Measurements from ENCODE around the gene MAN1B1. TPM values are rescaled to one million over a fixed set of nuclear protein-coding genes. Genes with fewer than 3 reads are reported as not detected.

MAN1B1 gene
- total and polyA plus RNA-seq, 2 donors (not counting 3 experiments of a cell fraction or from before 2014, with no cell fraction given), result 75.3 to 83.3 TPM

DNA sequence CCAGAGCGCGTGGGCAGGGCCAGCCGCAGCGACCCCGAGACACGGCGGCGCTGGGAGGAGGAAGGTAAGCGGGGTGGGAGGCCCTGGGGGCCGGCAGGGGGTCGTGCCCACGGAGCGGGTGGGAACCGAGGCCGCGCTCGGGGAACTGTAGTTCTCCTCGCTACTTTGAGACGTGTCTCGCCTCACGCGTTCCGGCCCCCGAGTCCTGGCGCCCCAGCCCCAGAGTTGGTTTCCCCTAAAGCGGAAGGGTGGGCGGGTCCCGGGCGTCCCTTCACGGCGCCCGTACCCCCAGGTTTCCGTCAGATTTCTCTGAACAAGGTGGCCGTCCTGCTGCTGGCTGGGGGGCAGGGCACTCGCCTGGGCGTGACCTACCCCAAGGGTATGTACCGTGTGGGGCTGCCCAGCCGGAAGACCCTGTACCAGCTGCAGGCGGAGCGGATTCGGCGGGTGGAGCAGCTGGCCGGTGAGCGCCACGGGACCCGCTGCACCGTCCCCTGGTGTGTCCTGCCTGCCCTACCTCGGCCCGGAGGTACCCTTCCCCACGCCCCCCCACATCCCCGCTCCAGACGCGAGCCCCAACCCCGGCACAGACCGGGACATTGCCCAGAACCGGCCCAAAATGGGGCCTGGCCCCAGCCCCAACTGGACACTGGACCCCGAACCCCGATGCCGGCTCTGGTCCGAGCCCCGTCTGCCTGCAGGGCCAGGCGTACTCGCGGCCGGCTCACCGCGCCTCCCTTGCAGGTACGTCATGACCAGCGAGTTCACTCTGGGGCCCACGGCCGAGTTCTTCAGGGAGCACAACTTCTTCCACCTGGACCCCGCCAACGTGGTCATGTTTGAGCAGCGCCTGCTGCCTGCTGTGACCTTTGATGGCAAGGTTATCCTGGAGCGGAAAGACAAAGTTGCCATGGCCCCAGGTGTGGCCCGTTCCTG is 8.8 kb upstream of the MAN1B1 start:
- no peaks in the 10 kb centered on the region for H3K9me1 ChIP-seq (replicated peaks; ENCODE audit: control insufficient read depth, extremely low read depth, insufficient read depth, low read length)
- peaks cover 6% of the 10 kb centered on the region for H3K79me2 ChIP-seq (ENCODE audit: control insufficient read depth, insufficient read depth, low read length)
- peak overlapping the region; percentile 24 for H3K9ac ChIP-seq (replicated peaks; ENCODE audit: extremely low read depth, insufficient read depth, low read length)
- peak overlapping the region; percentile 65 for H2AFZ ChIP-seq (ENCODE audit: low read depth, low read length)
- CTCF ChIA-PET, result interaction anchor here (0.7 to 3.7 kb wide), 6 partner anchors 9 to 159 kb away, joined by 3 to 29 read pairs (median 10); partner anchors contain the start of genes MAN1B1 and NPDC1
- peaks cover 7% of the 10 kb centered on the region for H3K4me1 ChIP-seq (ENCODE audit: control insufficient read depth, extremely low read depth, insufficient read depth, low read length)
- DNase-seq (ENCODE audit: low read depth, low spot score), result peak; percentile 12
- H3K4me2 ChIP-seq (ENCODE audit: insufficient read depth, low read length), result peak overlapping the region; percentile 42
- peaks cover 0 to 31% of the 10 kb centered on the region in 2 experiments for H3K36me3 ChIP-seq (ENCODE audit: control insufficient read depth in 2 of 2, extremely low read depth in 1 of 2, insufficient read depth in 2 of 2, low read length in 2 of 2)
- H4K20me1 ChIP-seq (replicated peaks; ENCODE audit: control insufficient read depth, extremely low read depth, insufficient read depth, low read length), result no peaks in the 10 kb centered on the region
- no peak overlapping the region for H3K27ac ChIP-seq (ENCODE audit: insufficient read depth, low read depth, low read length)
- peak overlapping the region; percentile 54 to 88 (median 60) for H3K4me3 ChIP-seq (replicated peaks in 1 of 3; ENCODE audit: insufficient read depth in 1 of 3, low read depth in 1 of 3, low read length in 3 of 3)
- H3K27me3 ChIP-seq (ENCODE audit: control insufficient read depth in 2 of 2, insufficient read depth in 2 of 2, low read length in 2 of 2), result no peaks in the 10 kb centered on the region
- intact Hi-C loops (cut with micrococcal nuclease) (no loop called here), dilution Hi-C loops (cut with MboI; ENCODE audit: extremely low pct_ligation_motif_present, low sequenced_read_pairs) (no loop called here)
- no peak for TF ChIP-seq MYC (IDR thresholded peaks at IDR 0.05; ENCODE audit: low read depth, low read length)
- TF ChIP-seq FOS (IDR thresholded peaks at IDR 0.05; ENCODE audit: borderline replicate concordance, insufficient read depth, low read length), result no peak
- TF ChIP-seq, protein P1, sequence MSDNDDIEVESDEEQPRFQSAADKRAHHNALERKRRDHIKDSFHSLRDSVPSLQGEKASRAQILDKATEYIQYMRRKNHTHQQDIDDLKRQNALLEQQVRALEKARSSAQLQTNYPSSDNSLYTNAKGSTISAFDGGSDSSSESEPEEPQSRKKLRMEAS (IDR thresholded peaks at IDR 0.05; ENCODE audit: insufficient read depth, insufficient read length), result no peak
- TF ChIP-seq JUN (IDR thresholded peaks at IDR 0.05; ENCODE audit: borderline replicate concordance, insufficient read depth, insufficient read length, low read depth), result no peak
- no peak for TF ChIP-seq EZH2 (IDR thresholded peaks at IDR 0.05; ENCODE audit: borderline replicate concordance, low read depth, low read length, severe bottlenecking)
- no peak for TF ChIP-seq GATA2 (IDR thresholded peaks at IDR 0.05; ENCODE audit: insufficient read depth, insufficient read length, low read depth, low read length)
- no peak for TF ChIP-seq POLR2A (IDR thresholded peaks at IDR 0.05; ENCODE audit: low read depth, low read length)
- TF ChIP-seq, protein P2, sequence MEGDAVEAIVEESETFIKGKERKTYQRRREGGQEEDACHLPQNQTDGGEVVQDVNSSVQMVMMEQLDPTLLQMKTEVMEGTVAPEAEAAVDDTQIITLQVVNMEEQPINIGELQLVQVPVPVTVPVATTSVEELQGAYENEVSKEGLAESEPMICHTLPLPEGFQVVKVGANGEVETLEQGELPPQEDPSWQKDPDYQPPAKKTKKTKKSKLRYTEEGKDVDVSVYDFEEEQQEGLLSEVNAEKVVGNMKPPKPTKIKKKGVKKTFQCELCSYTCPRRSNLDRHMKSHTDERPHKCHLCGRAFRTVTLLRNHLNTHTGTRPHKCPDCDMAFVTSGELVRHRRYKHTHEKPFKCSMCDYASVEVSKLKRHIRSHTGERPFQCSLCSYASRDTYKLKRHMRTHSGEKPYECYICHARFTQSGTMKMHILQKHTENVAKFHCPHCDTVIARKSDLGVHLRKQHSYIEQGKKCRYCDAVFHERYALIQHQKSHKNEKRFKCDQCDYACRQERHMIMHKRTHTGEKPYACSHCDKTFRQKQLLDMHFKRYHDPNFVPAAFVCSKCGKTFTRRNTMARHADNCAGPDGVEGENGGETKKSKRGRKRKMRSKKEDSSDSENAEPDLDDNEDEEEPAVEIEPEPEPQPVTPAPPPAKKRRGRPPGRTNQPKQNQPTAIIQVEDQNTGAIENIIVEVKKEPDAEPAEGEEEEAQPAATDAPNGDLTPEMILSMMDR (IDR thresholded peaks at IDR 0.05; ENCODE audit: extremely low read depth in 1 of 2, insufficient read depth in 1 of 2, low read depth in 1 of 2, low read length in 2 of 2), result no peak
- no peak for TF ChIP-seq POLR2AphosphoS5 (IDR thresholded peaks at IDR 0.05; ENCODE audit: insufficient read depth, low read depth, low read length)
- POLR2A ChIA-PET, result no interaction called here
- no peaks in the 10 kb centered on the region for H3K9me3 ChIP-seq (replicated peaks; ENCODE audit: control insufficient read depth, insufficient read depth, low read length)
- FAIRE-seq, result no peak
- TSS peak; percentile 16 for BruUV-seq (replicated peaks)

Data from endothelial cell of umbilical vein (primary cell).